Measurements from ENCODE around the gene CYCS. TPM values are rescaled to one million over a fixed set of nuclear protein-coding genes. Genes with fewer than 3 reads are reported as not detected.

The CYCS gene
- total and polyA plus RNA-seq, 10 of the 15 experiments (the other 5 are each of a cell fraction or from before 2014, with no cell fraction given), result 113 to 952 (median 356) TPM

- no peak for TF ChIP-seq BCL11A (IDR thresholded peaks at IDR 0.05; ENCODE audit: low read depth, low read length)
- TF ChIP-seq FOS (IDR thresholded peaks at IDR 0.05; ENCODE audit: borderline replicate concordance, extremely low read depth, insufficient read length), result no peak
- TF ChIP-seq NFXL1 (IDR thresholded peaks at IDR 0.05; ENCODE audit: borderline replicate concordance), result no peak
- TF ChIP-seq ZNF217 (IDR thresholded peaks at IDR 0.05), result no peak
Observed at GRCh38 chr7:25132430-25132829, 7.4 kb upstream of the CYCS start (continued).

DNA sequence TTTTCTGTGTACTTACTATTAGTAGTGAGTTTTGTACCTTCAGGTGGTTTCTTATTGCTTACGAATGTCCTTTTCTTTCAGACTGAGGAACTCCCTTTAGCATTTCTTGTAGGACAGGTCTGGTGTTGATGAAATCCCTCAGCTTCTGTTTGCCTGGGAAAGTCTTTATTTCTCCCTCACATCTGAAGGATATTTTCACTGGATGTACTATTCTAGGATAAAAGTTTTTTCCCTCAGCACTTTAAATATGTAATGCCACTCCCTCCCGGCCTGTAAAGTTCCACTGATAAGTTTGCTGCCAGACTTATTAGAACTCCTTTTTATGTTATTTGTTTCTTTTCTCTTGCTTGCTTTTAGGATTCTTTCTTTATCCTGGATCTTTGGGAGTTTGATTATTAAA lies 1.7 kb upstream of the CYCS start:
- DNase-seq (ENCODE audit: low read depth, low spot score) (no peak), ATAC-seq (no peak), FAIRE-seq (no peak)
- no peaks in the 10 kb centered on the region for H3K4me1 ChIP-seq (ENCODE audit: control insufficient read depth, insufficient read depth, low read length)
- SMC1A ChIA-PET (ENCODE audit: uncharacterized antibody, unreplicated experiment), result interaction anchor here (1.1 to 3.3 kb wide), 4 partner anchors 9 to 47 kb away, joined by 3 to 10 read pairs (median 4); no protein-coding TSS in a partner anchor
- RAD21 ChIA-PET (ENCODE audit: unreplicated experiment), result interaction anchor here (1.2 to 1.6 kb wide), 2 partner anchors 26 to 145 kb away, joined by 3 to 4 read pairs; no protein-coding TSS in a partner anchor
- no peaks in the 10 kb centered on the region; the same call in 2 of the 3 replicates for H3K9me3 ChIP-seq (replicated peaks; ENCODE audit: control insufficient read depth, insufficient read depth, low read length)
- peaks cover 3 to 4% of the 10 kb centered on the region in 2 experiments; a peak in 3 of 4 replicates for H3K36me3 ChIP-seq (ENCODE audit: control insufficient read depth in 2 of 2, insufficient read depth in 2 of 2, low read length in 1 of 2)
- no peaks in the 10 kb centered on the region for H4K20me1 ChIP-seq (ENCODE audit: control insufficient read depth, insufficient read depth)
- POLR2A ChIA-PET, result interaction anchor here (0.6 to 2.7 kb wide), 2 partner anchors 9 to 30 kb away, joined by 3 to 10 read pairs; no protein-coding TSS in a partner anchor
- TF ChIP-seq SMAD1 (IDR thresholded peaks at IDR 0.05; ENCODE audit: low read depth, partially characterized antibody), result no peak
- CTCF ChIA-PET, result interaction anchor here (0.6 to 5.0 kb wide), 4 partner anchors 20 to 314 kb away, joined by 3 to 33 read pairs (median 4); no protein-coding TSS in a partner anchor
- H3K27me3 ChIP-seq (replicated peaks in 1 of 2; ENCODE audit: control insufficient read depth in 2 of 2, insufficient read depth in 2 of 2, low read length in 1 of 2), result no peaks in the 10 kb centered on the region
- WGBS (ENCODE audit: insufficient coverage, insufficient replicate concordance, low lambda C conversion rate, missing lambda C conversion rate), result 98% methylated on average over 2 of the region's 2 CpGs
- no peak overlapping the region for H3K4me2 ChIP-seq (ENCODE audit: control insufficient read depth, insufficient read depth)
- H2AFZ ChIP-seq (ENCODE audit: control insufficient read depth, low read depth, low read length), result no peak overlapping the region
- intact Hi-C loops (cut with micrococcal nuclease; ENCODE audit: unreplicated experiment), result no loop called here
- no peak overlapping the region for H3K4me3 ChIP-seq
- H3K27ac ChIP-seq (ENCODE audit: control insufficient read depth, insufficient read depth), result no peak overlapping the region
- in situ Hi-C loops (cut with MboI), result no loop called here
- peaks cover 33% of the 10 kb centered on the region for H3K79me2 ChIP-seq (ENCODE audit: control insufficient read depth, insufficient read depth, low read length)
- H3K9ac ChIP-seq (ENCODE audit: control insufficient read depth, insufficient read depth, low read length), result no peak overlapping the region
- BruUV-seq (replicated peaks), result no TSS peak
